BLaER1 treated with 17β-estradiol and CSF1 and Interleukin-3, amounts not matched to agents 10 nM and 100 nM (cell line): Measurements from ENCODE around the gene EBLN2.

Experiments used
- H3K27ac ChIP-seq, 11 experiments: shearing (Covaris generic); formaldehyde crosslinking; 2 replicates each; pipeline ENCODE4 v1.8.1; 2022
- H3K27me3 ChIP-seq, 11 experiments: shearing (Covaris generic); formaldehyde crosslinking; 2 replicates each; pipeline ENCODE4 v1.8.1; 2022
- H3K36me3 ChIP-seq, 11 experiments: shearing (Covaris generic); formaldehyde crosslinking; 2 replicates each; pipeline ENCODE4 v1.8.1; 2022
- H3K4me1 ChIP-seq, 10 experiments: shearing (Covaris generic); formaldehyde crosslinking; 2 replicates each; pipeline ENCODE4 v1.8.1; 2022
- H3K4me2 ChIP-seq, 11 experiments: shearing (Covaris generic); formaldehyde crosslinking; 2 replicates each; pipeline ENCODE4 v1.8.1; 2022
- H3K4me3 ChIP-seq, 10 experiments: shearing (Covaris generic); formaldehyde crosslinking; 2 replicates each; pipeline ENCODE4 v1.8.1; 2022
- H3K9ac ChIP-seq, 11 experiments: shearing (Covaris generic); formaldehyde crosslinking; 2 replicates each; pipeline ENCODE4 v1.8.1; 2022
- H3K9me3 ChIP-seq, 11 experiments: shearing (Covaris generic); formaldehyde crosslinking; replicated peaks in 1 of 11; 2 replicates each; pipeline ENCODE4 v1.8.1; 2022
- H4K20me1 ChIP-seq, 11 experiments: shearing (Covaris generic); formaldehyde crosslinking; 2 replicates each; pipeline ENCODE4 v1.8.1; 2022
- Cebpa-rat ChIP-seq, 11 experiments: shearing (Covaris generic); IDR thresholded peaks; 2 replicates each; pipeline ENCODE4 v1.8.1; 2022

Gene EBLN2

GRCh38 chr3:73107215-73107614 lies 45.8 kb downstream of the EBLN2 start:
- H3K27me3 ChIP-seq, result no peaks in the 10 kb centered on the region
- H3K4me3 ChIP-seq, result no peak overlapping the region
- H3K9me3 ChIP-seq, result peaks cover 0 to 14% (median 0%) of the 10 kb centered on the region in 11 experiments; a peak in 8 of 22 replicates
- H3K36me3 ChIP-seq, result no peaks in the 10 kb centered on the region; a peak in 1 of 22 replicates
- no peak overlapping the region for H3K27ac ChIP-seq
- no peak overlapping the region for H3K9ac ChIP-seq
- no peak overlapping the region for H3K4me2 ChIP-seq
- no peaks in the 10 kb centered on the region for H3K4me1 ChIP-seq
- no peak for TF ChIP-seq Cebpa-rat (IDR thresholded peaks at IDR 0.05)
- H4K20me1 ChIP-seq, result no peaks in the 10 kb centered on the region

- no peaks in the 10 kb centered on the region for H3K4me1 ChIP-seq
- H3K27me3 ChIP-seq, result no peaks in the 10 kb centered on the region
- no peak overlapping the region for H3K4me2 ChIP-seq
- TF ChIP-seq Cebpa-rat (IDR thresholded peaks at IDR 0.05), result no peak
- no peaks in the 10 kb centered on the region for H4K20me1 ChIP-seq
- no peak overlapping the region for H3K27ac ChIP-seq
- H3K9ac ChIP-seq, result no peak overlapping the region
- H3K9me3 ChIP-seq, result peaks cover 0 to 14% (median 0%) of the 10 kb centered on the region in 11 experiments; a peak in 8 of 22 replicates
- H3K4me3 ChIP-seq, result no peak overlapping the region
- H3K36me3 ChIP-seq, result no peaks in the 10 kb centered on the region; a peak in 1 of 22 replicates
These were observed 46.3 kb downstream of the EBLN2 start for GRCh38 chr3:73107676-73108187.

- Histone ChIP-seq H4K20me1 (no peaks in the 10 kb centered on the region), H3K27me3 (no peaks in the 10 kb centered on the region), H3K9ac (no peak overlapping the region), H3K27ac (no peak overlapping the region), H3K4me1 (no peaks in the 10 kb centered on the region), H3K4me2 (no peak overlapping the region), H3K4me3 (no peak overlapping the region), H3K36me3 (no peaks in the 10 kb centered on the region; a peak in 1 of 22 replicates), H3K9me3 (peaks cover 0 to 14% (median 0%) of the 10 kb centered on the region in 11 experiments; a peak in 8 of 22 replicates)
- no peak for TF ChIP-seq Cebpa-rat (IDR thresholded peaks at IDR 0.05)
These were observed 47.3 kb downstream of the EBLN2 start for GRCh38 chr3:73108750-73109149.

GRCh38 chr3:73110530-73110929 lies 49.1 kb downstream of the EBLN2 start:
- no peaks in the 10 kb centered on the region for H4K20me1 ChIP-seq
- peaks cover 0 to 10% (median 1%) of the 10 kb centered on the region in 10 experiments; a peak in 11 of 20 replicates for H3K4me1 ChIP-seq
- no peak overlapping the region for H3K4me2 ChIP-seq
- no peak for TF ChIP-seq Cebpa-rat (IDR thresholded peaks at IDR 0.05)
- H3K27me3 ChIP-seq, result no peaks in the 10 kb centered on the region
- peaks cover 0 to 14% (median 0%) of the 10 kb centered on the region in 11 experiments; a peak in 8 of 22 replicates for H3K9me3 ChIP-seq
- no peaks in the 10 kb centered on the region; a peak in 1 of 22 replicates for H3K36me3 ChIP-seq
- H3K9ac ChIP-seq, result no peak overlapping the region
- H3K4me3 ChIP-seq, result no peak overlapping the region
- no peak overlapping the region for H3K27ac ChIP-seq
